MCF 10A (cell line): ENCODE data around the gene DHRS1. TPM values are rescaled to one million over a fixed set of nuclear protein-coding genes. Genes with fewer than 3 reads are reported as not detected.
A peak's percentile ranks its signal among the peaks of the same experiment; 100 is the strongest.

Source experiments
- BruUV-seq: library from RNA; stranded (reverse); fragments of 400-500 nt; replicated peaks from 2 replicates; lab custom pipeline; 2021; lab: Mats Ljungman, UMichigan
- CTCF ChIA-PET: fragments of 300-600 bp; sonication (Branson Sonifier 250); formaldehyde crosslinking; extraction: SDS; loops from one replicate; lab custom pipeline; 2021; ENCODE audit warnings: antibody characterized with exemption, inconsistent platforms; lab: Yijun Ruan, JAX
- POLR2A ChIA-PET: fragments of 300-600, 350-650 bp; sonication (Branson Sonifier 250); formaldehyde crosslinking; extraction: SDS; loops from one replicate; lab custom pipeline; 2020; ENCODE audit warnings: antibody characterized with exemption, inconsistent platforms; lab: Yijun Ruan, JAX
- DNase-seq: peaks from one replicate; pipeline ENCODE4 v3.0.0-alpha.2; 2018; ENCODE audit not compliant: unreplicated experiment
- H3K27ac Mint-ChIP-seq: one replicate; pipeline ENCODE4 v1.8.0; 2022; ENCODE audit warnings: mild to moderate bottlenecking, low read depth, mixed read lengths; ENCODE audit not compliant: unreplicated experiment
- H3K27me3 Mint-ChIP-seq: one replicate; pipeline ENCODE4 v1.8.0; 2022; ENCODE audit warnings: mixed read lengths; ENCODE audit not compliant: insufficient read depth, unreplicated experiment
- H3K36me3 Mint-ChIP-seq: one replicate; pipeline ENCODE4 v1.8.0; 2022; ENCODE audit warnings: mild to moderate bottlenecking, moderate library complexity, mixed read lengths; ENCODE audit not compliant: insufficient read depth, unreplicated experiment
- H3K4me1 Mint-ChIP-seq: one replicate; pipeline ENCODE4 v1.8.0; 2022; ENCODE audit warnings: mixed read lengths; ENCODE audit not compliant: insufficient read depth, unreplicated experiment
- H3K4me3 Mint-ChIP-seq: one replicate; pipeline ENCODE4 v1.8.0; 2022; ENCODE audit warnings: mild to moderate bottlenecking, moderate library complexity, mixed read lengths; ENCODE audit not compliant: unreplicated experiment
- H3K9me3 Mint-ChIP-seq: one replicate; pipeline ENCODE4 v1.8.0; 2022; ENCODE audit warnings: mixed read lengths; ENCODE audit not compliant: unreplicated experiment
- intact Hi-C: fragments of 100-400 bp; cut with micrococcal nuclease; formaldehyde crosslinking; loops from 2 replicates; pipeline ENCODE4 v1.14.1; 2022
- total RNA-seq: library from RNA; stranded (reverse); gene quantifications from 2 replicates; pipeline ENCODE4 v1.2.3, GENCODE V29; 2022
- TF ChIP-seq, protein P1 (sequence below): fragments of 200-600 bp; IDR thresholded peaks from one replicate; pipeline ENCODE4 v1.8.0; 2022; ENCODE audit warnings: antibody characterized with exemption, mild to moderate bottlenecking; ENCODE audit not compliant: unreplicated experiment

Gene DHRS1
- total RNA-seq, 1 experiment from 2014 or later: 29.7 TPM

- Mint-ChIP-seq H3K27me3 (no peaks in the 10 kb centered on the region), H3K27ac (peak overlapping the region; percentile 73), H3K4me3 (no peak overlapping the region), H3K9me3 (no peaks in the 10 kb centered on the region), H3K4me1 (peaks cover 13% of the 10 kb centered on the region), H3K36me3 (peaks cover 42% of the 10 kb centered on the region)
- CTCF ChIA-PET: interaction anchor here (0.9 to 5.5 kb wide), 8 partner anchors 8 to 141 kb away, joined by 3 to 39 read pairs (median 8); partner anchors contain the start of genes CIDEB, LTB4R2 and TINF2
- POLR2A ChIA-PET: interaction anchor here (0.6 to 4.5 kb wide), 10 partner anchors 8 to 1190 kb away, joined by 3 to 33 read pairs (median 4); partner anchors contain the start of genes DHRS1, LTB4R2, NOP9 and TINF2
- intact Hi-C loops: no loop called here
- TF ChIP-seq, protein P1, sequence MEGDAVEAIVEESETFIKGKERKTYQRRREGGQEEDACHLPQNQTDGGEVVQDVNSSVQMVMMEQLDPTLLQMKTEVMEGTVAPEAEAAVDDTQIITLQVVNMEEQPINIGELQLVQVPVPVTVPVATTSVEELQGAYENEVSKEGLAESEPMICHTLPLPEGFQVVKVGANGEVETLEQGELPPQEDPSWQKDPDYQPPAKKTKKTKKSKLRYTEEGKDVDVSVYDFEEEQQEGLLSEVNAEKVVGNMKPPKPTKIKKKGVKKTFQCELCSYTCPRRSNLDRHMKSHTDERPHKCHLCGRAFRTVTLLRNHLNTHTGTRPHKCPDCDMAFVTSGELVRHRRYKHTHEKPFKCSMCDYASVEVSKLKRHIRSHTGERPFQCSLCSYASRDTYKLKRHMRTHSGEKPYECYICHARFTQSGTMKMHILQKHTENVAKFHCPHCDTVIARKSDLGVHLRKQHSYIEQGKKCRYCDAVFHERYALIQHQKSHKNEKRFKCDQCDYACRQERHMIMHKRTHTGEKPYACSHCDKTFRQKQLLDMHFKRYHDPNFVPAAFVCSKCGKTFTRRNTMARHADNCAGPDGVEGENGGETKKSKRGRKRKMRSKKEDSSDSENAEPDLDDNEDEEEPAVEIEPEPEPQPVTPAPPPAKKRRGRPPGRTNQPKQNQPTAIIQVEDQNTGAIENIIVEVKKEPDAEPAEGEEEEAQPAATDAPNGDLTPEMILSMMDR: no peak
- no peak for DNase-seq
- BruUV-seq: no TSS peak
These were observed 9.8 kb downstream of the DHRS1 start for GRCh38 chr14:24289649-24290280.

DNA sequence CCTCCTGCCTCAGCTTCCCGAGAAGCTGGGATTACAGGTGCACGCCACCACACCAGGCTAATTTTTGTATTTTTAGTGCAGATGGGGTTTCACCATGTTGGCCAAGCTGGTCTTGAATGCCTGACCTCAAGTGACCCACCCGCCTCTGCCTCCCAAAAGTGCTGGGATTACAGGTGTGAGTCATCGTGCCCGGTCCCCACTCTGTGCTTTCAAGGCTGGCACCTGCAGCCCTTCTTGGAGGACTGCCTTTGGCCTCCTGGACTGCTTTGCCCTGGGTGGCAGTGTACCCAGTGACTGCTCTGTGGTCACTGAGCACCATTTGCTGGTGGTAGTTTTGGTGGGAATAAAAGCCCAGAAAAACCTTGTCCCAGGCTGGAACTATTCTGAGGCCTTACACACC, 12.6 kb downstream of the DHRS1 start:
- no TSS peak for BruUV-seq
- TF ChIP-seq, protein P1: no peak
- CTCF ChIA-PET: interaction anchor here (0.7 to 4.1 kb wide), 4 partner anchors 10 to 46 kb away, joined by 3 to 19 read pairs (median 10); partner anchors contain the start of genes LTB4R2 and TINF2
- Mint-ChIP-seq H3K27ac (no peak overlapping the region), H3K27me3 (no peaks in the 10 kb centered on the region), H3K4me1 (peaks cover 13% of the 10 kb centered on the region), H3K9me3 (no peaks in the 10 kb centered on the region), H3K36me3 (peaks cover 16% of the 10 kb centered on the region), H3K4me3 (no peak overlapping the region)
- no peak for DNase-seq
- POLR2A ChIA-PET: interaction anchor here (3.9 to 9.2 kb wide), 2 partner anchors 12 to 15 kb away, joined by 13 to 115 read pairs; partner anchors contain the start of genes DHRS1, NOP9 and RABGGTA
- intact Hi-C loops: no loop called here

GRCh38 chr14:24285351-24285750, 14.2 kb downstream of the DHRS1 start:
- CTCF ChIA-PET: interaction anchor here (1.5 to 7.7 kb wide), 5 partner anchors 11 to 43 kb away, joined by 3 to 131 read pairs (median 19); partner anchors contain the start of genes CIDEB, DHRS1, NOP9 and TINF2
- Mint-ChIP-seq H3K4me1 (peaks cover 24% of the 10 kb centered on the region), H3K4me3 (no peak overlapping the region), H3K36me3 (peaks cover 4% of the 10 kb centered on the region), H3K27me3 (no peaks in the 10 kb centered on the region), H3K9me3 (no peaks in the 10 kb centered on the region), H3K27ac (no peak overlapping the region)
- intact Hi-C loops: no loop called here
- POLR2A ChIA-PET: interaction anchor here (1.6 to 9.2 kb wide), 3 partner anchors 12 to 14 kb away, joined by 6 to 115 read pairs (median 13); partner anchors contain the start of genes DHRS1, NOP9 and RABGGTA
- no peak for DNase-seq
- TF ChIP-seq, protein P1: no peak
- BruUV-seq: no TSS peak

- intact Hi-C loops: no loop called here
- no peak for DNase-seq
- H3K4me1 Mint-ChIP-seq: peaks cover 27% of the 10 kb centered on the region
- TF ChIP-seq, protein P1: no peak
- BruUV-seq: no TSS peak
- H3K9me3 Mint-ChIP-seq: no peaks in the 10 kb centered on the region
- no peak overlapping the region for H3K27ac Mint-ChIP-seq
- CTCF ChIA-PET: interaction anchor here (0.9 to 7.7 kb wide), 9 partner anchors 9 to 722 kb away, joined by 3 to 131 read pairs (median 10); partner anchors contain the start of genes CIDEB, DHRS1, NOP9 and RABGGTA
- POLR2A ChIA-PET: interaction anchor here (0.6 to 9.2 kb wide), 10 partner anchors 7 to 144 kb away, joined by 3 to 115 read pairs (median 10); partner anchors contain the start of genes CHMP4A, DHRS1, LTB4R2 and NOP9
- peaks cover 4% of the 10 kb centered on the region for H3K36me3 Mint-ChIP-seq
- no peak overlapping the region for H3K4me3 Mint-ChIP-seq
- H3K27me3 Mint-ChIP-seq: no peaks in the 10 kb centered on the region
These were observed 15.0 kb downstream of the DHRS1 start for GRCh38 chr14:24284501-24285035.
